ENCODE measurements around the gene SORCS3. TPM values are rescaled to one million over a fixed set of nuclear protein-coding genes. Genes with fewer than 3 reads are reported as not detected.
A peak's percentile ranks its signal among the peaks of the same experiment; 100 is the strongest.

The SORCS3 gene
- polyA plus RNA-seq, 4 donors, result 0.07 to 0.31 TPM; not detected in 2

DNA sequence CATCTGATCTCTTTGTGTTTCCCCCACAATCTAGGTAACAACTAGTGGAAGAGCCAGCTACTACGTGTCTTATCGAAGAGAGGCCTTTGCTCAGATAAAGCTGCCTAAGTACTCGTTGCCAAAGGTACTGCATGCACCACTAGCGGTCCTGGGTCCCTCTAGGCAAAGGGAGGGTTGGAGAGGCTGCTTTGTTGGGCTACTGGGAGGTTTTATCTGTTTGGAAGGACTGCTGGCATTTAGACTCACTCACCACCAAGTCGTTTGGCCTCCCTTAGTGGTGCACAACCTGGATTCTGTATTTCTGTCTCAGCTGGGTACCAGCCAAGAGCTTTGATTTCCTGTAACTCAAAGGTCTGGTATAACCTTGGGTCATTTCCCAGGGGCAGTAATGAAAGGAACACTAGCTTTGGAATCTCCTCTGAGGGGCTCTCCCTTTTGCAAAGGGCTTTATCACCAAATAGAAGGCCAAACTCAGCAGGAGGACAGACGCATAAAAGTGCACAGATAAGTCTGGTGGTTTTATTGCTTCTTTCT, 498.3 kb downstream of the SORCS3 start:
- Histone ChIP-seq H3K36me3 (ENCODE audit: control insufficient read depth in 3 of 3, insufficient read depth in 2 of 3, low read depth in 1 of 3, low read length in 3 of 3) (no peaks in the 10 kb centered on the region), H3K4me1 (ENCODE audit: control insufficient read depth in 3 of 3, insufficient read depth in 2 of 3, low read depth in 1 of 3, low read length in 2 of 3) (peaks cover 0 to 9% (median 0%) of the 10 kb centered on the region in 3 donors), H3K9me3 (ENCODE audit: control insufficient read depth in 2 of 2, insufficient read depth in 1 of 2, low read depth in 1 of 2, low read length in 1 of 2) (no peaks in the 10 kb centered on the region), H3K4me3 (ENCODE audit: low read depth in 1 of 3, low read length in 3 of 3) (no peak overlapping the region), H3K27ac (ENCODE audit: low read depth in 1 of 3, low read length in 2 of 3) (no peak overlapping the region), H3K27me3 (ENCODE audit: control insufficient read depth in 3 of 3, insufficient read depth in 3 of 3, low read length in 3 of 3) (no peaks in the 10 kb centered on the region)
- FAIRE-seq, result no peak
- 34 to 63% (median 50%) methylated on average over 6 of the region's 6 CpGs for WGBS, 3 donors
- no peak for DNase-seq

GRCh38 chr10:105140600-105140999, 499.5 kb downstream of the SORCS3 start:
- no peak for FAIRE-seq
- H3K27ac ChIP-seq (ENCODE audit: low read depth in 1 of 3, low read length in 2 of 3), result no peak overlapping the region
- H3K36me3 ChIP-seq (ENCODE audit: control insufficient read depth in 3 of 3, insufficient read depth in 2 of 3, low read depth in 1 of 3, low read length in 3 of 3), result no peaks in the 10 kb centered on the region
- H3K27me3 ChIP-seq (ENCODE audit: control insufficient read depth in 3 of 3, insufficient read depth in 3 of 3, low read length in 3 of 3), result no peaks in the 10 kb centered on the region
- H3K4me3 ChIP-seq (ENCODE audit: low read depth in 1 of 3, low read length in 3 of 3), result no peak overlapping the region
- no peaks in the 10 kb centered on the region for H3K9me3 ChIP-seq (ENCODE audit: control insufficient read depth in 2 of 2, insufficient read depth in 1 of 2, low read depth in 1 of 2, low read length in 1 of 2)
- no peak for DNase-seq
- H3K4me1 ChIP-seq (ENCODE audit: control insufficient read depth in 3 of 3, insufficient read depth in 2 of 3, low read depth in 1 of 3, low read length in 2 of 3), result peaks cover 0 to 9% (median 0%) of the 10 kb centered on the region in 3 donors
- WGBS, 3 donors, result 73 to 79% (median 77%) methylated on average over 3 of the region's 3 CpGs

GRCh38 chr10:105145711-105146110, 504.6 kb downstream of the SORCS3 start:
- H3K27me3 ChIP-seq (ENCODE audit: control insufficient read depth in 3 of 3, insufficient read depth in 3 of 3, low read length in 3 of 3), result no peaks in the 10 kb centered on the region
- H3K27ac ChIP-seq (ENCODE audit: low read depth in 1 of 3, low read length in 2 of 3), result no peak overlapping the region
- DNase-seq (no peak), FAIRE-seq (no peak)
- 37 to 60% (median 49%) methylated on average over 2 of the region's 2 CpGs for WGBS, 3 donors
- no peaks in the 10 kb centered on the region for H3K36me3 ChIP-seq (ENCODE audit: control insufficient read depth in 3 of 3, insufficient read depth in 2 of 3, low read depth in 1 of 3, low read length in 3 of 3)
- no peaks in the 10 kb centered on the region for H3K9me3 ChIP-seq (ENCODE audit: control insufficient read depth in 2 of 2, insufficient read depth in 1 of 2, low read depth in 1 of 2, low read length in 1 of 2)
- H3K4me1 ChIP-seq (ENCODE audit: control insufficient read depth in 3 of 3, insufficient read depth in 2 of 3, low read depth in 1 of 3, low read length in 2 of 3), result peaks cover 0 to 9% (median 0%) of the 10 kb centered on the region in 3 donors
- no peak overlapping the region for H3K4me3 ChIP-seq (ENCODE audit: low read depth in 1 of 3, low read length in 3 of 3)

DNA sequence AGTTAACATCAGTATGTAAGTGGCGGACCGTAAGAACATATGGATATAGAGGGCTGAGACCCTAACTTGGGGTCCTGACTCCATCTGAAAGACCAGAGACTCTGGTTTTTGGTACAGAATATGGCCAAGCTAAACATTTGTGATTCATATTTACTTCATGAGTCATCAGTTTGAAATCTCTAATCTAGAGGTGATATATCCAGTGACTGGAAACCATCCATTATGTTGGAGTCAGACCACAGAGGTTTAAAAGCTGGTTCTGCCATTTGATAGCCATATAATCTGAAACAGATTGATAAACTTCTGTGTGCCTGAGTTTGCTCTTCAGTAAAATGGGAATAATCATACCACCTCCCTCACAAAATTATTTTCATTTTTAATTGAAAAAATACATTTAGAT, 505.3 kb downstream of the SORCS3 start:
- DNase-seq (no peak), FAIRE-seq (no peak)
- H3K27ac ChIP-seq (ENCODE audit: low read depth in 1 of 3, low read length in 2 of 3), result no peak overlapping the region
- H3K36me3 ChIP-seq (ENCODE audit: control insufficient read depth in 3 of 3, insufficient read depth in 2 of 3, low read depth in 1 of 3, low read length in 3 of 3), result no peaks in the 10 kb centered on the region
- H3K27me3 ChIP-seq (ENCODE audit: control insufficient read depth in 3 of 3, insufficient read depth in 3 of 3, low read length in 3 of 3), result no peaks in the 10 kb centered on the region
- 95 to 98% (median 95%) methylated on average over 2 of the region's 2 CpGs for WGBS, 3 donors
- no peaks in the 10 kb centered on the region for H3K9me3 ChIP-seq (ENCODE audit: control insufficient read depth in 2 of 2, insufficient read depth in 1 of 2, low read depth in 1 of 2, low read length in 1 of 2)
- H3K4me1 ChIP-seq (ENCODE audit: control insufficient read depth in 3 of 3, insufficient read depth in 2 of 3, low read depth in 1 of 3, low read length in 2 of 3), result peaks cover 0 to 2% (median 0%) of the 10 kb centered on the region in 3 donors
- no peak overlapping the region for H3K4me3 ChIP-seq (ENCODE audit: low read depth in 1 of 3, low read length in 3 of 3)

DNA sequence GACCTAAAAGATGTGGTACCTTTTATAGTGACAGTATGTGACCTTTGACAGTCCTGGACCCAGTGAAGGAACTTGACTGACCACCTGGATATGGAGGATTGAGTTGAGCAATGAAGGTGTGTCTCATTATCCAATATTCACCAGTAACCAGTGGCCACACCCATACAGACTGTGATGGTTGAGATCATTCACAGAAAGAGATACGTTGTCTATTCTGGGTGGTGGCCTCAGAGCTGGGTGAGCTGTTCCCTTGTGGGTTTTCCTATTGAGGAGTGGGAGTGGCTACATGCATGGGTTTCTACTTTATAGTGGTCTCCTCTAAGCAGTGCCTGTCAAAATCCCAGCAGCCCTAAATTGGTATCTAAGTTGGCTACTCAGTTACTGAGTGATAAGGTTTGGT, 507.4 kb downstream of the SORCS3 start:
- H3K36me3 ChIP-seq (ENCODE audit: control insufficient read depth in 3 of 3, insufficient read depth in 2 of 3, low read depth in 1 of 3, low read length in 3 of 3), result no peaks in the 10 kb centered on the region
- H3K9me3 ChIP-seq (ENCODE audit: control insufficient read depth in 2 of 2, insufficient read depth in 1 of 2, low read depth in 1 of 2, low read length in 1 of 2), result no peaks in the 10 kb centered on the region
- no peaks in the 10 kb centered on the region for H3K4me1 ChIP-seq (ENCODE audit: control insufficient read depth in 3 of 3, insufficient read depth in 2 of 3, low read depth in 1 of 3, low read length in 2 of 3)
- peak in 1 of 2 donors; percentile 24 for DNase-seq
- no peak for FAIRE-seq
- no peak overlapping the region for H3K27ac ChIP-seq (ENCODE audit: low read depth in 1 of 3, low read length in 2 of 3)
- no peaks in the 10 kb centered on the region for H3K27me3 ChIP-seq (ENCODE audit: control insufficient read depth in 3 of 3, insufficient read depth in 3 of 3, low read length in 3 of 3)
- H3K4me3 ChIP-seq (ENCODE audit: low read depth in 1 of 3, low read length in 3 of 3), result no peak overlapping the region
- 0 to 45% (median 41%) methylated on average over 1 of the region's 1 CpG for WGBS, 3 donors

- Histone ChIP-seq H3K27ac (ENCODE audit: low read depth in 1 of 3, low read length in 2 of 3) (no peak overlapping the region), H3K27me3 (ENCODE audit: control insufficient read depth in 3 of 3, insufficient read depth in 3 of 3, low read length in 3 of 3) (no peaks in the 10 kb centered on the region), H3K4me1 (ENCODE audit: control insufficient read depth in 3 of 3, insufficient read depth in 2 of 3, low read depth in 1 of 3, low read length in 2 of 3) (no peaks in the 10 kb centered on the region), H3K9me3 (ENCODE audit: control insufficient read depth in 2 of 2, insufficient read depth in 1 of 2, low read depth in 1 of 2, low read length in 1 of 2) (no peaks in the 10 kb centered on the region), H3K4me3 (ENCODE audit: low read depth in 1 of 3, low read length in 3 of 3) (no peak overlapping the region), H3K36me3 (ENCODE audit: control insufficient read depth in 3 of 3, insufficient read depth in 2 of 3, low read depth in 1 of 3, low read length in 3 of 3) (no peaks in the 10 kb centered on the region)
- FAIRE-seq, result no peak
- 84 to 87% (median 86%) methylated on average over 2 of the region's 2 CpGs for WGBS, 3 donors
- no peak for DNase-seq
Measured at GRCh38 chr10:105148921-105149320, 507.8 kb downstream of the SORCS3 start.

DNA sequence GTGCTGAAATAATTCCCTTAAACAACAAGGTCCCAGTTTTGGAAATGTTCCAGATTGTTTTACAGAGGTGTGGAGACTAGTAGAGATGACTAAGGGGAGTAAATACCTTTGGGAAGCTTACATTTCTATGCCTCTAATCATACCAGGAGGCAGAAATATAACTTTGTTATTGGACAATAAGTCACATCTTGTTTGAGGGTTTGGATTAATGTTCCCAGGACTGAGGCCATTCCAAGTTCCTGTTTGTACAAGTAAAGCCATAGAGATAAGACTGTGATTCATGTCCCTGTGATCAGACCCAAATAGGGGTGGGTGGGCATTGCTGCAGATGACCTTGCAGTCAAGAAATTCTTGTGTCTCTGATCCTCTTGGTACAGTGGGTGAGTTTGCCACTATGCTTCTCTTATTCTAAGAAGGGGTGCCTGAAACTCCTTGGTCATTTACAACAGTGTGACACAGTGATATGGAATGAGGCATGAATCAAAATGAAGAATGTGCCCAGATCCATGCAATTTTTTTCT, 508.3 kb downstream of the SORCS3 start:
- no peaks in the 10 kb centered on the region for H3K27me3 ChIP-seq (ENCODE audit: control insufficient read depth in 3 of 3, insufficient read depth in 3 of 3, low read length in 3 of 3)
- no peak overlapping the region for H3K27ac ChIP-seq (ENCODE audit: low read depth in 1 of 3, low read length in 2 of 3)
- H3K4me1 ChIP-seq (ENCODE audit: control insufficient read depth in 3 of 3, insufficient read depth in 2 of 3, low read depth in 1 of 3, low read length in 2 of 3), result no peaks in the 10 kb centered on the region
- no peak overlapping the region for H3K4me3 ChIP-seq (ENCODE audit: low read depth in 1 of 3, low read length in 3 of 3)
- DNase-seq (peak in 1 of 2 donors; percentile 15), FAIRE-seq (no peak)
- H3K9me3 ChIP-seq (ENCODE audit: control insufficient read depth in 2 of 2, insufficient read depth in 1 of 2, low read depth in 1 of 2, low read length in 1 of 2), result no peaks in the 10 kb centered on the region
- no peaks in the 10 kb centered on the region for H3K36me3 ChIP-seq (ENCODE audit: control insufficient read depth in 3 of 3, insufficient read depth in 2 of 3, low read depth in 1 of 3, low read length in 3 of 3)

DNA sequence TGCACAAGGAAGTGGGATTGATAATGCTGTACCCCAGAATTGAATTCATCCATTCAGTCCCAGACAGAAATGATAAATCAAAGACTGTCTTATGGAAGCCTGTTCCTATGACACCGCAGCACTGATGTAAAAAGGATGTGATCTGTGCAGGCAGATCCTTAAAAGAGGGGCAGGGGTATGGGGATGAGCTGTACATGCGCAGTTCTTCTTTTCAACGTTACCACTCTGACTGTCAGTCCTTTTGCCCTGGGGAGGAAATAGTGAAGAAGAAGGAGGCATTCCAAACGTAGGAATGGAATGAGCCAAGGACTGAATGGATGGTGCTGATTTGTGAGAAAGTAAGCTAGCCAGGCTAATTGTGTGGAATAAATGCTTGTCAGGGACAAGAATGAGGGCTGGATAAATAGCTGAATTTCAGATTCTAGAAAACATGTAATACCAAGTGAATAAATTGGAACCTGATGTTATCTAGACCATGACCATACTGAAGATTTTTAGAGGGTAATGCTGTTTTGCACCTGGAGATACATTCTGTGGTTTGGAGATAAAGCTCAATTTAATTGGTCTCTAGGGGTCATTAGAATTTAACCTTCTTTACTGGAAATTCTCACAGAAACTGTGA, 509.3 kb downstream of the SORCS3 start:
- 74 to 79% (median 74%) methylated on average over 4 of the region's 4 CpGs for WGBS, 3 donors
- H3K9me3 ChIP-seq (ENCODE audit: control insufficient read depth in 2 of 2, insufficient read depth in 1 of 2, low read depth in 1 of 2, low read length in 1 of 2), result no peaks in the 10 kb centered on the region
- H3K27me3 ChIP-seq (ENCODE audit: control insufficient read depth in 3 of 3, insufficient read depth in 3 of 3, low read length in 3 of 3), result no peaks in the 10 kb centered on the region
- no peak overlapping the region for H3K4me3 ChIP-seq (ENCODE audit: low read depth in 1 of 3, low read length in 3 of 3)
- no peaks in the 10 kb centered on the region for H3K4me1 ChIP-seq (ENCODE audit: control insufficient read depth in 3 of 3, insufficient read depth in 2 of 3, low read depth in 1 of 3, low read length in 2 of 3)
- no peak overlapping the region for H3K27ac ChIP-seq (ENCODE audit: low read depth in 1 of 3, low read length in 2 of 3)
- FAIRE-seq (no peak), DNase-seq (no peak)
- H3K36me3 ChIP-seq (ENCODE audit: control insufficient read depth in 3 of 3, insufficient read depth in 2 of 3, low read depth in 1 of 3, low read length in 3 of 3), result no peaks in the 10 kb centered on the region

- no peak overlapping the region for H3K4me3 ChIP-seq (ENCODE audit: low read depth in 1 of 3, low read length in 3 of 3)
- H3K27ac ChIP-seq (ENCODE audit: low read depth in 1 of 3, low read length in 2 of 3), result no peak overlapping the region
- H3K36me3 ChIP-seq (ENCODE audit: control insufficient read depth in 3 of 3, insufficient read depth in 2 of 3, low read depth in 1 of 3, low read length in 3 of 3), result no peaks in the 10 kb centered on the region
- FAIRE-seq (no peak), DNase-seq (no peak)
- H3K4me1 ChIP-seq (ENCODE audit: control insufficient read depth in 3 of 3, insufficient read depth in 2 of 3, low read depth in 1 of 3, low read length in 2 of 3), result peaks cover 0 to 10% (median 0%) of the 10 kb centered on the region in 3 donors
- H3K9me3 ChIP-seq (ENCODE audit: control insufficient read depth in 2 of 2, insufficient read depth in 1 of 2, low read depth in 1 of 2, low read length in 1 of 2), result no peaks in the 10 kb centered on the region
- 62 to 90% (median 73%) methylated on average over 4 of the region's 4 CpGs for WGBS, 3 donors
- H3K27me3 ChIP-seq (ENCODE audit: control insufficient read depth in 3 of 3, insufficient read depth in 3 of 3, low read length in 3 of 3), result no peaks in the 10 kb centered on the region
Measured at GRCh38 chr10:105154736-105155135, 513.6 kb downstream of the SORCS3 start.

All from small intestine (tissue), 7 donors.